Kidney (tissue), 14 donors: ENCODE measurements around the gene CALML4. TPM values are rescaled to one million over a fixed set of nuclear protein-coding genes. Genes with fewer than 3 reads are reported as not detected.

ENCODE experiments used
- DNase-seq, 5 donors: peaks; one replicate each; pipeline ENCODE4 v3.0.0-alpha.2; 2013 to 2020
- FAIRE-seq: peaks from 2 replicates; lab custom pipeline; 2012; peaks lifted over from hg19 to GRCh38; lab: Jason Lieb, UNC
- H3K27ac ChIP-seq, 2 donors: one replicate each; pipeline ENCODE4 v1.7.0; 2013; ENCODE audit warnings: low read depth in 2 of 2, low read length in 2 of 2, inconsistent platforms in 1 of 2
- H3K27me3 ChIP-seq: one replicate; pipeline ENCODE4 v1.7.1; 2013; ENCODE audit warnings: low read length, inconsistent platforms; ENCODE audit not compliant: control insufficient read depth, insufficient read depth
- H3K36me3 ChIP-seq, 3 donors: one replicate each; pipeline versions ENCODE4 v1.7.0 to v1.7.1; 2013; ENCODE audit warnings: low read length in 3 of 3, control low read depth in 1 of 3, inconsistent platforms in 1 of 3; ENCODE audit not compliant: insufficient read depth in 3 of 3, control insufficient read depth in 2 of 3
- H3K4me1 ChIP-seq, 3 donors: one replicate each; pipeline versions ENCODE4 v1.7.0 to v1.7.1; 2013; ENCODE audit warnings: low read length in 3 of 3, inconsistent platforms in 1 of 3, low read depth in 1 of 3; ENCODE audit not compliant: control insufficient read depth in 2 of 3, insufficient read depth in 2 of 3
- H3K4me3 ChIP-seq, 3 donors: one replicate each; pipeline versions ENCODE4 v1.7.0 to v1.8.1; 2013; ENCODE audit warnings: low read length in 3 of 3, control low read depth in 1 of 3, inconsistent platforms in 1 of 3
- H3K9ac ChIP-seq, 3 donors: one replicate each; pipeline versions ENCODE4 v1.7.0 to v1.7.1; 2013; ENCODE audit warnings: low read length in 3 of 3, control low read depth in 1 of 3, inconsistent platforms in 1 of 3
- H3K9me3 ChIP-seq, 3 donors: one replicate each; pipeline versions ENCODE4 v1.7.0 to v1.7.1; 2013; ENCODE audit warnings: low read length in 3 of 3, control low read depth in 1 of 3, inconsistent platforms in 1 of 3; ENCODE audit not compliant: control insufficient read depth in 2 of 3, insufficient read depth in 1 of 3
- CTCF ChIP-seq: IDR thresholded peaks from 3 replicates; pipeline ENCODE4 v1.5.1; 2012; ENCODE audit warnings: mild to moderate bottlenecking, moderate library complexity, borderline replicate concordance; ENCODE audit not compliant: insufficient read depth; ENCODE audit errors: extremely low read depth
- intact Hi-C: fragments of 100-400 bp; cut with DNase I; formaldehyde crosslinking; loops from one replicate; pipeline ENCODE4 v1.11.1; 2022
- polyA plus RNA-seq: library from polyadenylated mRNA; stranded (reverse); fragments of 350-450 nt; fragmentation: Illumina TruSeq; extraction: RNeasy Lipid Tissue Mini Kit (QIAGEN cat#74804); gene quantifications from one replicate; pipeline ENCODE4 v1.2.3, GENCODE V29; 2014; ENCODE audit warnings: low read depth, low replicate concordance; ENCODE audit not compliant: insufficient read depth
- total RNA-seq: library from RNA; stranded (reverse); fragmentation: NEBNext Ultra II Directional; extraction: Animal tissue kit (Norgen Biotek cat#: 25700); gene quantifications from one replicate; pipeline ENCODE4 v1.2.1, GENCODE V29; 2021
- donor health status: control.
- donor health status: control.
- donor health status: control.
- donor health status: control.
- donor health status: control.
- donor health status: DM: yes; HTN: yes; CAD: no.
- donor health status: Normal renal cell carcinoma (clear cell type).

Gene CALML4
- total and polyA plus RNA-seq, 2 donors from 2014 or later = 17.4 to 54.7 TPM

GRCh38 chr15:68196445-68197169 is 8.5 kb downstream of the CALML4 start:
- no peak overlapping the region for H3K4me3 ChIP-seq
- peaks cover 0 to 10% (median 5%) of the 10 kb centered on the region in 3 donors for H3K36me3 ChIP-seq
- intact Hi-C loops = no loop called here
- peak in 1 of 5 donors; percentile 52 for DNase-seq
- no peak for TF ChIP-seq CTCF
- no peak for FAIRE-seq
- no peak overlapping the region for H3K9ac ChIP-seq
- H3K9me3 ChIP-seq = no peaks in the 10 kb centered on the region
- no peak overlapping the region for H3K27ac ChIP-seq
- no peaks in the 10 kb centered on the region for H3K27me3 ChIP-seq
- peaks cover 0 to 2% (median 0%) of the 10 kb centered on the region in 3 donors for H3K4me1 ChIP-seq

GRCh38 chr15:68195336-68196112 is 9.6 kb downstream of the CALML4 start:
- no peak for FAIRE-seq
- no peak for TF ChIP-seq CTCF
- H3K9me3 ChIP-seq = no peaks in the 10 kb centered on the region
- H3K27me3 ChIP-seq = no peaks in the 10 kb centered on the region
- no peak overlapping the region for H3K9ac ChIP-seq
- peaks cover 0 to 3% (median 0%) of the 10 kb centered on the region in 3 donors for H3K4me1 ChIP-seq
- H3K4me3 ChIP-seq = no peak overlapping the region
- H3K27ac ChIP-seq = no peak overlapping the region
- H3K36me3 ChIP-seq = peaks cover 0 to 10% (median 5%) of the 10 kb centered on the region in 3 donors
- no peak for DNase-seq
- intact Hi-C loops = no loop called here

GRCh38 chr15:68192804-68193486 is 12.2 kb downstream of the CALML4 start:
- intact Hi-C loops = no loop called here
- Histone ChIP-seq H3K36me3 (peaks cover 0 to 13% (median 11%) of the 10 kb centered on the region in 3 donors), H3K4me1 (peaks cover 0 to 3% (median 3%) of the 10 kb centered on the region in 3 donors), H3K9ac (no peak overlapping the region), H3K27ac (no peak overlapping the region), H3K4me3 (no peak overlapping the region), H3K9me3 (no peaks in the 10 kb centered on the region), H3K27me3 (no peaks in the 10 kb centered on the region)
- TF ChIP-seq CTCF = no peak
- FAIRE-seq (no peak), DNase-seq (peak in 1 of 5 donors; percentile 63)
